Measurements from ENCODE around the gene C1QTNF6.

Gene C1QTNF6

DNA sequence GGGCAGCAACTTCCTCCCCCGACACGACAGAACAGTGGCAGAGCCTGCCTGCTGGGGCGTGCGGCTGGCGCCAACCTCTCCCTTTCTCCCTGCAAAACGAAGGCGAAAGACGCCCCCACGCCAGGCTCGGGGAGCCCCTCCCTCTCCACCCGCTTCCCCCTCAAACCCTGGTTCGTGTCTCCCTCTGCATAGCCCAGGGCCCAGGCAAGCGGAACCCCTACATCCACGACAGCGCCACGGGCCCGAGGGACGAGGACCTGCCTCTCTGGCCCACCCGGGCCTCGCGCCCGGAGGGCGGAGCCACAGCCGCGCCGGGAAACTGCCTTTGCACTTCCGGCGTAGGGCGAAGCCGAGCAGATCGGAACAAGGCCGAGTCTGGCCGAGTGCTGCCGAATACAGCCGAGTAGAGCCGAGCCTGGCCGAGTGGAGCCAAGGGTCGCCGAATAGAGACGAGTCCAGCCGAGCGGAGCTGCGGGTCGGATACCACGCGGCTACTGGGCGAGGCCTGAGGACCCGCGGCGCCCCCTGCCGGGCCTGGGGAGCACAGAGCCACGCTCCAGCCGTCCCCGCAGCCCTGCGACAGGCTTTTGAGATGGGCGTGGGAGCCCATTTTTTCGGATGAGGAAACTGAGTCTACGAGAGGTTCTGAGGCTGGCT lies 11.2 kb upstream of the C1QTNF6 start (continued):
- TF ChIP-seq ZNF670 (tag by site-specific recombination; IDR thresholded peaks at IDR 0.05; ENCODE audit: low read depth) (no peak), ZNF202 (tag by site-specific recombination; IDR thresholded peaks at IDR 0.05; ENCODE audit: borderline replicate concordance) (no peak), ZNF76 (tag by site-specific recombination; IDR thresholded peaks at IDR 0.05; ENCODE audit: borderline replicate concordance, low read depth) (peak; percentile 57; the same call in 1 of the 2 replicates), REPIN1 (tag by site-specific recombination; IDR thresholded peaks at IDR 0.05; ENCODE audit: low read depth) (no peak), ZNF184 (tag by site-specific recombination; IDR thresholded peaks at IDR 0.05) (no peak), ZNF830 (tag by site-specific recombination; IDR thresholded peaks at IDR 0.05; ENCODE audit: low read depth) (no peak), ZNF132 (tag by site-specific recombination; IDR thresholded peaks at IDR 0.05; ENCODE audit: borderline replicate concordance) (no peak), ZNF600 (tag by site-specific recombination; IDR thresholded peaks at IDR 0.05) (peak; percentile 99), ZNF555 (tag by site-specific recombination; conservative IDR thresholded peaks at IDR 0.05) (no peak), ZFP37 (tag by site-specific recombination; IDR thresholded peaks at IDR 0.05) (peak; percentile 61), ZNF776 (tag by site-specific recombination; IDR thresholded peaks at IDR 0.05; ENCODE audit: borderline replicate concordance) (no peak), ZNF530 (tag by site-specific recombination; IDR thresholded peaks at IDR 0.05; ENCODE audit: low read depth) (no peak), WT1 (tag by site-specific recombination; IDR thresholded peaks at IDR 0.05) (0 out of 2 replicates have a peak, but pooled peaks have one; percentile 23), ZSCAN23 (tag by site-specific recombination; IDR thresholded peaks at IDR 0.05) (0 out of 2 replicates have a peak, but pooled peaks have one; percentile 65), TRIM28 (IDR thresholded peaks at IDR 0.05; ENCODE audit: borderline replicate concordance, low read length) (peak; percentile 67; the same call in 1 of the 2 replicates), ZSCAN30 (tag by site-specific recombination; IDR thresholded peaks at IDR 0.05) (peak; percentile 91), ZNF311 (tag by site-specific recombination; IDR thresholded peaks at IDR 0.05; ENCODE audit: borderline replicate concordance) (no peak), ZFHX2 (tag by site-specific recombination; conservative IDR thresholded peaks at IDR 0.05) (peak; percentile 69), SALL2 (tag by site-specific recombination; IDR thresholded peaks at IDR 0.05; ENCODE audit: borderline replicate concordance) (no peak), ZNF266 (tag by site-specific recombination; IDR thresholded peaks at IDR 0.05; ENCODE audit: low read depth) (no peak), ZNF521 (tag by site-specific recombination; IDR thresholded peaks at IDR 0.05) (no peak), GLI4 (tag by site-specific recombination; IDR thresholded peaks at IDR 0.05) (peak; percentile 86; the same call in 1 of the 2 replicates), ZBTB48 (tag by site-specific recombination; IDR thresholded peaks at IDR 0.05) (peak; percentile 76), ZNF561 (tag by site-specific recombination; IDR thresholded peaks at IDR 0.05; ENCODE audit: borderline replicate concordance) (no peak)
- TF ChIP-seq, protein P1, sequence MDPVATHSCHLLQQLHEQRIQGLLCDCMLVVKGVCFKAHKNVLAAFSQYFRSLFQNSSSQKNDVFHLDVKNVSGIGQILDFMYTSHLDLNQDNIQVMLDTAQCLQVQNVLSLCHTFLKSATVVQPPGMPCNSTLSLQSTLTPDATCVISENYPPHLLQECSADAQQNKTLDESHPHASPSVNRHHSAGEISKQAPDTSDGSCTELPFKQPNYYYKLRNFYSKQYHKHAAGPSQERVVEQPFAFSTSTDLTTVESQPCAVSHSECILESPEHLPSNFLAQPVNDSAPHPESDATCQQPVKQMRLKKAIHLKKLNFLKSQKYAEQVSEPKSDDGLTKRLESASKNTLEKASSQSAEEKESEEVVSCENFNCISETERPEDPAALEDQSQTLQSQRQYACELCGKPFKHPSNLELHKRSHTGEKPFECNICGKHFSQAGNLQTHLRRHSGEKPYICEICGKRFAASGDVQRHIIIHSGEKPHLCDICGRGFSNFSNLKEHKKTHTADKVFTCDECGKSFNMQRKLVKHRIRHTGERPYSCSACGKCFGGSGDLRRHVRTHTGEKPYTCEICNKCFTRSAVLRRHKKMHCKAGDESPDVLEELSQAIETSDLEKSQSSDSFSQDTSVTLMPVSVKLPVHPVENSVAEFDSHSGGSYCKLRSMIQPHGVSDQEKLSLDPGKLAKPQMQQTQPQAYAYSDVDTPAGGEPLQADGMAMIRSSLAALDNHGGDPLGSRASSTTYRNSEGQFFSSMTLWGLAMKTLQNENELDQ (tag by site-specific recombination; IDR thresholded peaks at IDR 0.05; ENCODE audit: low read depth), result no peak
- TF ChIP-seq, protein P2, sequence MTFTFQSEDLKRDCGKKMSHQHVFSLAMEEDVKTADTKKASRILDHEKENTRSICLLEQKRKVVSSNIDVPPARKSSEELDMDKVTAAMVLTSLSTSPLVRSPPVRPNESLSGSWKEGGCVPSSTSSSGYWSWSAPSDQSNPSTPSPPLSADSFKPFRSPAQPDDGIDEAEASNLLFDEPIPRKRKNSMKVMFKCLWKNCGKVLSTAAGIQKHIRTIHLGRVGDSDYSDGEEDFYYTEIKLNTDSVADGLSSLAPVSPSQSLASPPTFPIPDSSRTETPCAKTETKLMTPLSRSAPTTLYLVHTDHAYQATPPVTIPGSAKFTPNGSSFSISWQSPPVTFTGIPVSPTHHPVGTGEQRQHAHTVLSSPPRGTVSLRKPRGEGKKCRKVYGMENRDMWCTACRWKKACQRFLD (tag by site-specific recombination; IDR thresholded peaks at IDR 0.05), result no peak
- TF ChIP-seq, protein P3, sequence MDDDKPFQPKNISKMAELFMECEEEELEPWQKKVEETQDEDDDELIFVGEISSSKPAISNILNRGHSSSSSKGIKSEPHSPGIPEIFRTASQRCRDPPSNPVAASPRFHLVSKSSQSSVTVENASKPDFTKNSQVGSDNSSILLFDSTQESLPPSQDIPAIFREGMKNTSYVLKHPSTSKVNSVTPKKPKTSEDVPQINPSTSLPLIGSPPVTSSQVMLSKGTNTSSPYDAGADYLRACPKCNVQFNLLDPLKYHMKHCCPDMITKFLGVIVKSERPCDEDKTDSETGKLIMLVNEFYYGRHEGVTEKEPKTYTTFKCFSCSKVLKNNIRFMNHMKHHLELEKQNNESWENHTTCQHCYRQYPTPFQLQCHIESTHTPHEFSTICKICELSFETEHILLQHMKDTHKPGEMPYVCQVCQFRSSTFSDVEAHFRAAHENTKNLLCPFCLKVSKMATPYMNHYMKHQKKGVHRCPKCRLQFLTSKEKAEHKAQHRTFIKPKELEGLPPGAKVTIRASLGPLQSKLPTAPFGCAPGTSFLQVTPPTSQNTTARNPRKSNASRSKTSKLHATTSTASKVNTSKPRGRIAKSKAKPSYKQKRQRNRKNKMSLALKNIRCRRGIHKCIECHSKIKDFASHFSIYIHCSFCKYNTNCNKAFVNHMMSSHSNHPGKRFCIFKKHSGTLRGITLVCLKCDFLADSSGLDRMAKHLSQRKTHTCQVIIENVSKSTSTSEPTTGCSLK (tag by site-specific recombination; IDR thresholded peaks at IDR 0.05), result no peak
- TF ChIP-seq, protein P4, sequence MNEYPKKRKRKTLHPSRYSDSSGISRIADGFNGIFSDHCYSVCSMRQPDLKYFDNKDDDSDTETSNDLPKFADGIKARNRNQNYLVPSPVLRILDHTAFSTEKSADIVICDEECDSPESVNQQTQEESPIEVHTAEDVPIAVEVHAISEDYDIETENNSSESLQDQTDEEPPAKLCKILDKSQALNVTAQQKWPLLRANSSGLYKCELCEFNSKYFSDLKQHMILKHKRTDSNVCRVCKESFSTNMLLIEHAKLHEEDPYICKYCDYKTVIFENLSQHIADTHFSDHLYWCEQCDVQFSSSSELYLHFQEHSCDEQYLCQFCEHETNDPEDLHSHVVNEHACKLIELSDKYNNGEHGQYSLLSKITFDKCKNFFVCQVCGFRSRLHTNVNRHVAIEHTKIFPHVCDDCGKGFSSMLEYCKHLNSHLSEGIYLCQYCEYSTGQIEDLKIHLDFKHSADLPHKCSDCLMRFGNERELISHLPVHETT (tag by site-specific recombination; IDR thresholded peaks at IDR 0.05), result no peak
- TF ChIP-seq, protein P5, sequence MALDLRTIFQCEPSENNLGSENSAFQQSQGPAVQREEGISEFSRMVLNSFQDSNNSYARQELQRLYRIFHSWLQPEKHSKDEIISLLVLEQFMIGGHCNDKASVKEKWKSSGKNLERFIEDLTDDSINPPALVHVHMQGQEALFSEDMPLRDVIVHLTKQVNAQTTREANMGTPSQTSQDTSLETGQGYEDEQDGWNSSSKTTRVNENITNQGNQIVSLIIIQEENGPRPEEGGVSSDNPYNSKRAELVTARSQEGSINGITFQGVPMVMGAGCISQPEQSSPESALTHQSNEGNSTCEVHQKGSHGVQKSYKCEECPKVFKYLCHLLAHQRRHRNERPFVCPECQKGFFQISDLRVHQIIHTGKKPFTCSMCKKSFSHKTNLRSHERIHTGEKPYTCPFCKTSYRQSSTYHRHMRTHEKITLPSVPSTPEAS (tag by site-specific recombination; IDR thresholded peaks at IDR 0.05), result no peak
- TF ChIP-seq, protein P6, sequence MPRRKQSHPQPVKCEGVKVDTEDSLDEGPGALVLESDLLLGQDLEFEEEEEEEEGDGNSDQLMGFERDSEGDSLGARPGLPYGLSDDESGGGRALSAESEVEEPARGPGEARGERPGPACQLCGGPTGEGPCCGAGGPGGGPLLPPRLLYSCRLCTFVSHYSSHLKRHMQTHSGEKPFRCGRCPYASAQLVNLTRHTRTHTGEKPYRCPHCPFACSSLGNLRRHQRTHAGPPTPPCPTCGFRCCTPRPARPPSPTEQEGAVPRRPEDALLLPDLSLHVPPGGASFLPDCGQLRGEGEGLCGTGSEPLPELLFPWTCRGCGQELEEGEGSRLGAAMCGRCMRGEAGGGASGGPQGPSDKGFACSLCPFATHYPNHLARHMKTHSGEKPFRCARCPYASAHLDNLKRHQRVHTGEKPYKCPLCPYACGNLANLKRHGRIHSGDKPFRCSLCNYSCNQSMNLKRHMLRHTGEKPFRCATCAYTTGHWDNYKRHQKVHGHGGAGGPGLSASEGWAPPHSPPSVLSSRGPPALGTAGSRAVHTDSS (tag by site-specific recombination; IDR thresholded peaks at IDR 0.05), result no peak
